OCI-LY1 (cell line): ENCODE measurements around the gene APOC4.

Experiments
- H2AFZ ChIP-seq: fragments of 200-600 bp; sonication (generic), shearing (Covaris generic); 2 replicates; pipeline ENCODE4 v1.6.0; 2014; ENCODE audit warnings: antibody characterized with exemption, mild to moderate bottlenecking, low read length
- H3F3A ChIP-seq: fragments of 200-600 bp; sonication (generic), shearing (Covaris generic); 2 replicates; pipeline ENCODE4 v1.6.0; 2014; ENCODE audit warnings: mild to moderate bottlenecking, antibody characterized with exemption, low read length, moderate library complexity; ENCODE audit not compliant: insufficient read depth
- H3K27ac ChIP-seq: fragments of 200-600 bp; sonication (generic); 2 replicates; pipeline ENCODE4 v1.5.1; 2014; ENCODE audit warnings: low read length, mixed run types, mild to moderate bottlenecking, low read depth; ENCODE audit not compliant: poor library complexity, severe bottlenecking
- H3K27me3 ChIP-seq: fragments of 200-600 bp; sonication (generic); 2 replicates; pipeline ENCODE4 v1.6.0; 2014; ENCODE audit warnings: antibody characterized with exemption, mild to moderate bottlenecking, low read length, moderate library complexity; ENCODE audit not compliant: insufficient read depth
- H3K36me3 ChIP-seq: fragments of 200-600 bp; sonication (generic); 2 replicates; pipeline ENCODE4 v1.6.1; 2014; ENCODE audit warnings: mild to moderate bottlenecking, antibody characterized with exemption, low read length, moderate library complexity, mixed read lengths; ENCODE audit not compliant: insufficient read depth
- H3K4me1 ChIP-seq: fragments of 200-600 bp; sonication (generic); 2 replicates; pipeline ENCODE4 v1.5.1; 2014; ENCODE audit warnings: mild to moderate bottlenecking, low read length, moderate library complexity; ENCODE audit not compliant: insufficient read depth, severe bottlenecking
- H3K4me2 ChIP-seq: fragments of 200-600 bp; sonication (generic), shearing (Covaris generic); 2 replicates; pipeline ENCODE4 v1.6.1; 2014; ENCODE audit warnings: low read length
- H3K4me3 ChIP-seq: fragments of 200-600 bp; sonication (generic); 2 replicates; pipeline ENCODE4 v1.5.1; 2014; ENCODE audit warnings: low read length, low read depth, mild to moderate bottlenecking, mixed read lengths; ENCODE audit not compliant: poor library complexity, severe bottlenecking
- H3K79me2 ChIP-seq: fragments of 200-600 bp; shearing (Covaris generic); 2 replicates; pipeline ENCODE4 v1.6.1; 2016; ENCODE audit warnings: mixed run types, low read length, mixed read lengths; ENCODE audit not compliant: insufficient read depth
- H3K9ac ChIP-seq: fragments of 200-600 bp; sonication (generic), shearing (Covaris generic); 2 replicates; pipeline ENCODE4 v1.6.1; 2014; ENCODE audit warnings: mild to moderate bottlenecking, low read length, mixed read lengths
- H3K9me2 ChIP-seq: fragments of 200-600 bp; sonication (generic), shearing (Covaris generic); 2 replicates; pipeline ENCODE4 v1.6.1; 2014; ENCODE audit warnings: low read depth, mild to moderate bottlenecking, low read length, mixed read lengths
- H3K9me3 ChIP-seq: fragments of 200-600 bp; shearing (Covaris generic); 2 replicates; pipeline ENCODE4 v1.6.1; 2014; ENCODE audit warnings: low read length, mixed read lengths
- H4K20me1 ChIP-seq: fragments of 200-600 bp; sonication (generic), shearing (Covaris generic); 2 replicates; pipeline ENCODE4 v1.6.0; 2016; ENCODE audit warnings: mild to moderate bottlenecking, low read length; ENCODE audit not compliant: insufficient read depth
- EZH2 ChIP-seq: fragments of 200-600 bp; sonication (generic), shearing (Covaris generic); IDR thresholded peaks from 2 replicates; pipeline ENCODE4 v1.8.0; 2017; ENCODE audit warnings: borderline replicate concordance, mixed run types, mild to moderate bottlenecking, antibody characterized with exemption, low read length, moderate library complexity, mixed read lengths
- TF ChIP-seq, protein P1 (sequence below): fragments of 200-600 bp; sonication (generic), shearing (Covaris generic); IDR thresholded peaks from 2 replicates; pipeline ENCODE4 v1.5.1; 2017; ENCODE audit warnings: mild to moderate bottlenecking, antibody characterized with exemption, low read length, moderate library complexity, mixed read lengths

APOC4 gene

DNA sequence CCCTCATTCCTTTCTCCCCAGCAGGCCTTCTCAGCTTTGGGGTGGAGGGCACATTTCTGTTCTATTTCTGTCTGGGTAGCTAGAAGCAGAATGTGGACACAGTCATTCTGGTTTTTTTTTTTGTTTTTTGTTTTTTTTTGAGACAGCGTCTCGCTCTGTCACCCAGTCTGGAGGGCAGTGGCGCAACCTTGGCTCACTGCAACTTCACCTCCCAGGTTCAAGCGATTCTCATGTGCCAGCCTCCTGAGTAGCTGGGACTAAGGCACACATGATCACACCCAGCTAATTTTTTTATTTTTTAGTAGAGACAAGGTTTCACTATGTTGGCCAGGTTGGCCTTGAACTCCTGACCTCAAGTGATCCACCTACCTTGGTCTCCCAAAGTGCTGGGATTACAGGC is 33.4 kb downstream of the APOC4 start:
- no peaks in the 10 kb centered on the region for H4K20me1 ChIP-seq
- peaks cover 5% of the 10 kb centered on the region for H3K4me1 ChIP-seq
- H3K36me3 ChIP-seq, result peaks cover 74% of the 10 kb centered on the region
- H3K79me2 ChIP-seq, result no peaks in the 10 kb centered on the region
- H3K9me2 ChIP-seq, result no peaks in the 10 kb centered on the region
- no peak overlapping the region for H3K4me2 ChIP-seq
- no peaks in the 10 kb centered on the region for H3K27me3 ChIP-seq
- H3K9ac ChIP-seq, result no peak overlapping the region
- H3K4me3 ChIP-seq, result no peak overlapping the region
- TF ChIP-seq, protein P1, sequence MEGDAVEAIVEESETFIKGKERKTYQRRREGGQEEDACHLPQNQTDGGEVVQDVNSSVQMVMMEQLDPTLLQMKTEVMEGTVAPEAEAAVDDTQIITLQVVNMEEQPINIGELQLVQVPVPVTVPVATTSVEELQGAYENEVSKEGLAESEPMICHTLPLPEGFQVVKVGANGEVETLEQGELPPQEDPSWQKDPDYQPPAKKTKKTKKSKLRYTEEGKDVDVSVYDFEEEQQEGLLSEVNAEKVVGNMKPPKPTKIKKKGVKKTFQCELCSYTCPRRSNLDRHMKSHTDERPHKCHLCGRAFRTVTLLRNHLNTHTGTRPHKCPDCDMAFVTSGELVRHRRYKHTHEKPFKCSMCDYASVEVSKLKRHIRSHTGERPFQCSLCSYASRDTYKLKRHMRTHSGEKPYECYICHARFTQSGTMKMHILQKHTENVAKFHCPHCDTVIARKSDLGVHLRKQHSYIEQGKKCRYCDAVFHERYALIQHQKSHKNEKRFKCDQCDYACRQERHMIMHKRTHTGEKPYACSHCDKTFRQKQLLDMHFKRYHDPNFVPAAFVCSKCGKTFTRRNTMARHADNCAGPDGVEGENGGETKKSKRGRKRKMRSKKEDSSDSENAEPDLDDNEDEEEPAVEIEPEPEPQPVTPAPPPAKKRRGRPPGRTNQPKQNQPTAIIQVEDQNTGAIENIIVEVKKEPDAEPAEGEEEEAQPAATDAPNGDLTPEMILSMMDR, result no peak
- TF ChIP-seq EZH2, result no peak
- H3F3A ChIP-seq, result no peaks in the 10 kb centered on the region
- no peak overlapping the region for H2AFZ ChIP-seq
- no peak overlapping the region for H3K27ac ChIP-seq
- no peaks in the 10 kb centered on the region for H3K9me3 ChIP-seq

DNA sequence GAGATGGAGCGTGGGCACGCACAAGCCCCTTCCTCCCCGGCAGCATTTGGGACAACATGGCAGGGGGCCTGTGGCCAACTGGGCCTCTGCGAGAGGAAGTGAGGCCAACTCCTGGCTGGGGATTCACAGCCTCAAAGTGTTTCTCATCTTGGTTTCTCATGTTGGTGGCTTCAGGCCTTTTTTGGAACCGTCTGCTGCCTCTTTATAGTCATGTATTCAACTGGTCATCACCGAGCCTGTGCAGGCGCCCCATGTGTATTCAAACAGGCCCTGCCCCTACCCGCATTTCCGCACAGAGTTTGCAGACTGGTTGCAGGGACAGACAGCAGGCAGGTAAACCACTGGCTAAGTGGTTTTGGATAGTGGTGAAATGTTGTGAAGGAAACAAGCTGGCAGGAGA is 42.0 kb downstream of the APOC4 start:
- no peaks in the 10 kb centered on the region for H4K20me1 ChIP-seq
- no peak overlapping the region for H2AFZ ChIP-seq
- peaks cover 65% of the 10 kb centered on the region for H3K36me3 ChIP-seq
- no peaks in the 10 kb centered on the region for H3K27me3 ChIP-seq
- H3K27ac ChIP-seq, result no peak overlapping the region
- no peak overlapping the region for H3K4me2 ChIP-seq
- no peaks in the 10 kb centered on the region for H3K79me2 ChIP-seq
- no peaks in the 10 kb centered on the region for H3K9me2 ChIP-seq
- H3K4me1 ChIP-seq, result peaks cover 4% of the 10 kb centered on the region
- TF ChIP-seq, protein P1, result no peak
- H3F3A ChIP-seq, result no peaks in the 10 kb centered on the region
- no peak overlapping the region for H3K9ac ChIP-seq
- no peak overlapping the region for H3K4me3 ChIP-seq
- no peaks in the 10 kb centered on the region for H3K9me3 ChIP-seq

DNA sequence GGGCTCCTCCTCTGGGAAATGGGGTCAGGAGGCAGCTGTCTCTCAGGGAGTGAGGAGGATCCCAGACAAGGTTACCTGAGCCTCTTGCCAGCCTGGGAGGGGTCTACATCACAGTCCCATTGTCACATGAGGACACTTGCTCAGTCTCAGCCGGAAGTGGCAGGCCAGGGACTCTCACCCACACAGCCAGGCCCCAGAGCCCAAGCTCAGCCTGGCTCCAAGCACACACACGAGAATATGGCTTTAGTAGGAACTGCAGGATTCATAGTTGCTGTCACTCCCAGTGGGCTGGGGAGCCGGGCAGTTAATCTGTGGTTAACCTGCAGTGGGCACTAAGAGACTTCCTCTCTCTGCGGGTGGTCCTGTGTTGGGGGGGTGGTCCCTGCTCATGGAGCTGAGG is 43.4 kb downstream of the APOC4 start:
- Histone ChIP-seq H3K4me1 (peaks cover 18% of the 10 kb centered on the region), H3K36me3 (peaks cover 58% of the 10 kb centered on the region), H2AFZ (no peak overlapping the region), H3K4me3 (no peak overlapping the region), H3K9me2 (no peaks in the 10 kb centered on the region), H4K20me1 (no peaks in the 10 kb centered on the region), H3K27ac (no peak overlapping the region), H3F3A (no peaks in the 10 kb centered on the region), H3K27me3 (no peaks in the 10 kb centered on the region), H3K9me3 (no peaks in the 10 kb centered on the region), H3K9ac (no peak overlapping the region), H3K79me2 (no peaks in the 10 kb centered on the region), H3K4me2 (no peak overlapping the region)
- TF ChIP-seq, protein P1, result no peak
